ENCODE results near the gene SDK1.
"Not testable (repeated sequence)": the region's sequence is repeated elsewhere in the genome, so short reads cannot be mapped to it uniquely, and the experiment has no call there.

The SDK1 gene

DNA sequence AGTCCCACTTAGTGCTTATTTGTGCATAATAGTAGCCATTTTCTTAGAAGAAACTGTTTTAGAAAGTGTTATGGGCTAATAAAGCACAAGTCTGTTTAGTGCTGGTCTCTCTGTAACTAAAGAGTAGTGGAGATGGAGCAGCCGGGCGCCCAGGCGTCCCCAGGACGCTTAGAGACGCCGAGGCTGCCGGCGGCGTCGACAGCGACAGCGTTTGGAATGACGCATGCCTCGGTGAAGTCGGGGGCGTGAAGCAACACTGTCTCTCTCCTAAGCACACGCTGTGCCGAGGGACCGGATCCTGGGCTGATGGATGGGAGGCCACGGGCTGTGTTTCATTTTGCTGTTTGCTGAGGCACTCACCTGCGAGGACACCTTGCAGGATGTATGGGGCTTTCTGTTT lies 792.4 kb downstream of the SDK1 start:
- DNase-seq = no peak

DNA sequence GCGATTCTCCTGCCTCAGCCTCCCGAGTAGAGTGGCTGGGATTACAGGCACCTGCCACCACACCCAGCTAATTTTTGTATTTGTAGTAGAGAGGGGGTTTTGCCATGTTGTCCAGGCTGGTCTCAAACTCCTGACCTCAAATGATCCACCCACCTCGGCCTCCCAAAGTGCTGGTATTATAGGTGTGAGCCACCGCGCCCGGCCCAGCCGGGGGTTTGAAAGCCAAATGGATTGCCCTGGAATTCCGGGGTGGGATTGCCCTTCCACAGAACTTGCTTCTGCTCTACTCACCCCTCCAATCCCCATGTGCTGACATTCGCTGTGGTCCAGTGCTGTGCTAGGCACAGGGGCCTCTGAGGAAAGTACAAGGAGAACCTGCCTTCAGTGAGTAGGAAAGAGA lies 793.1 kb downstream of the SDK1 start:
- DNase-seq = not testable (repeated sequence)

DNA sequence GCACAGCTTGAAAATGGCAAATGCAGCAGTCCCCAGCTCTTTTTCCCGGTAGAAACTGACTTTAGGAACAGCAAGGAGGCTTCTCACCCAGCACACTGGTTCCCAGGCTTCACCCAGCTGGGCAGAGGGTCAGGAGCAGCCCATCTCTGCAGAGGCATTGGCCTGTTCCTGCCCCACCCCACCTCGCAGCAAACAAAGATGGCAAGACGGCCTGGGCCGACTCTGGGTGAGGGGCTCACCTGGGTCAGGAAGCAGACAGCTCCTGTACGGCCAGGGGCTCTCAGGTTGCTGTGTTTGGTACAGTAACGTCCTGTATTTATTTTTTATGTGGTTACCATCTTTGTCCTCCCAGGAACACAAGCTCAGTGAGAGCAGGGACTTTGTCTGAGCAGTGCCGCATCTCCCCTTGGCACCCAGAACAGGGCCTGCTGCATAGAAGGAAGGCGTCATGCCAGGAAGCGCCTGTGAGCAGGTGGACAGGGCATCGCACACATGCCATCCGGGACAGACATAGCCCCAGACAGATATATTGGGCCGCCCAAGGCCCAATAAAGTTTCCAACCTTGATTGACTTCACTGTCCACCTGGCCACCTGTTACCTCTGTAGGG lies 796.1 kb downstream of the SDK1 start:
- no peak for DNase-seq

DNA sequence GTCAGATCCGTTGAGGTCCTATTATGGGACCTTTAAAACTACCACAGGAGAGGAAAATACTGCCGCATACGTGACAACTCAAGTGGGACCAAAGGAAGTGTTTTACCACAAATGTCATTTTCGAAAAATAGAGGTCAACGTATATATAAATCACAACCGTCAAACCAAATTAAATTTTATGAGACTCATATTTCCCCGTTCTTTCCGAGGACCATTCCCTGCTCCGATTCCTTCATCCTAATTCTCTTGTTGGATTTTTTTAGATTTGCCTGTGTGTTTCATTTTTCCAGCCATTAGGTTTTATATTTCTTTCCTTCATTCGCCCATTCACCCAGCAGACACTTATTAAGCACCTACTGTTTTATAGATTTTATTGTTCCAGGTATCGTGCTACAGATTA lies 797.1 kb downstream of the SDK1 start:
- DNase-seq = no peak

DNA sequence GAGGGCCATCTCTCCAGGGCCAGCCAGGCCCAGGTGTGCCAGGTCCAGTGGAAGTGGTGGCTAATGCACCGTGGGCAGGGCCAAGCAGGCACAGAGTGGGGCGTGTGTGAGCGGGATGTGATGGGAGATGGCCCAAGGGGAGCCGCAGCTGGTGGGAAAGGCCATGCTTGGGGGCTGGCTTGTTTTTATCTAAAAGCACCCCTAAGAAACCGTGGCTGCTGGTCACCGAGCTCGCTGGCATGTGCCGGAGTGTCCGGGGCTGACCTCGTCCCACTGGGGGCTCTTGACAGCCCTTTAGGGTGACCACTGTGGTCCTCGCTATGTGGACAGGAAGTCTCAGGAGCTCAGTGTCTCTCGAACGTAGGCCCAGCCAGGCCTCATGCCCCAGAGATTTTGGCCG lies 798.6 kb downstream of the SDK1 start:
- no peak for DNase-seq

DNA sequence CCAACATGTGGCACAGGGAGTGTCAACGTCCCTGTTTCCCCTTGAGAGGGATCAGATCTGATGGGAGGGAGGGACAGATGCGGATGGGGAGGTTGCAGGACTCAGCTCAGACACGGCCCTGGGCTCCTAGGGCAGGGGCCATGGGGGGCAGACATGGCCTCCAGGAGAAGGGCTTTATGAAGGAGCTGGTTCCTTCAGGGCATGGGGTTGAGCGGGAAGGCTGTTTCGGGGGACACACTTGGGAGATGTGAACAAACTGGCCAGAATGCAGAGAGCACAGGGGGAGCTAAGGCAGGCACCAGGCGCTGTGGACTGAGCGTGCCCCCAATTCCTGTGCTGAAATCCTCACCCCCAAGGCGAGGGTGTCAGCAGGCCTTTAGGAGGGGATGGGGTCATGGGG lies 799.1 kb downstream of the SDK1 start:
- no peak for DNase-seq

DNA sequence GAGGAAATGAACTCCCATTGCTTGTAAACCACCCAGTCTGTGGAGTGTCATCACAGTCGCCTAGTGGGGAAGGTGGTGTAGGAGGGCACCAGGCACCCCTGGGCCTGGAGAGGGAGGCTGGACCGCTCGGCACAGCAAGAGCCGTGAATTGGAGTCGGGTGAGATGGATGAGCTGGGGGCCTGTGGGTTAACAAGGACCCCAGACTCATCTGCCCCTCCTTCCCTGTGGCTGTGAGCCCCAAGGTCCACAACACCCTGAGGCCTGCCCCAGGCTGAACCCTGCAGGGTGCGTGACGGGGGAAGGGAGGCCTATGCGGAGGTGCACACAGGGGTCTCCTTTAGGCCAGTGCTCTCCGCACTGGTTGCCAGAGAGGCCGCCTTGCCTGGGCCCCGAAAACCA lies 799.6 kb downstream of the SDK1 start:
- no peak for DNase-seq

DNA sequence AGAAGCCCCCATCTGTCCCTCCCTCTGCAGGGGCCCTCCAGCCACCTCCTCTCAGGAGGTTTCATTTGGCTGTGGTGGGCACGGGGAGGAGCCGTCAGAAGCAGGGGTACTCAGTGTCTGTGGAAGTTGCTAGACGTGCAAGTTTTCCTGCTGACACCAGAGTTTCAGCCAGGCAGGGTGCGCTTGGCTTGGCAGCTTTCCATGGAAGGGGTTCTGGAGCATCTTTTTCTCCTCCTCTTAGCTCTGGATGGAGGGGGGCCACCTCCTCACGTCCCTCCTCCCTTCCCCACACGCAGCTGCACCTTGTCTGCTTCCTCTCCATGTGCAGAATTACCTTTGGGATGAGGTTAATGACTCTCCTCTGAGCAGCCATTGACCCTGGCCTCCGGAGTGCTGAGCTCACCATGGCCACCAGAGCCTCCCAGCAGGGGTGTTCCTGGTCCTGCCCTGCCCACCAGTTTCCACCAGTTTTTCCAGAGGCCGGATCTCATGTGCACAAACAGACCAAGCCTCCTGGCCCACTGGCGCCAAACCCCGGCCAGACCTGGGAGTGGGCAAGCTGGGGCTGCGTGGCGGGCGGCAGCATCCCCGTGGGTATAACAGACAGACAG lies 801.3 kb downstream of the SDK1 start:
- DNase-seq = no peak

DNA sequence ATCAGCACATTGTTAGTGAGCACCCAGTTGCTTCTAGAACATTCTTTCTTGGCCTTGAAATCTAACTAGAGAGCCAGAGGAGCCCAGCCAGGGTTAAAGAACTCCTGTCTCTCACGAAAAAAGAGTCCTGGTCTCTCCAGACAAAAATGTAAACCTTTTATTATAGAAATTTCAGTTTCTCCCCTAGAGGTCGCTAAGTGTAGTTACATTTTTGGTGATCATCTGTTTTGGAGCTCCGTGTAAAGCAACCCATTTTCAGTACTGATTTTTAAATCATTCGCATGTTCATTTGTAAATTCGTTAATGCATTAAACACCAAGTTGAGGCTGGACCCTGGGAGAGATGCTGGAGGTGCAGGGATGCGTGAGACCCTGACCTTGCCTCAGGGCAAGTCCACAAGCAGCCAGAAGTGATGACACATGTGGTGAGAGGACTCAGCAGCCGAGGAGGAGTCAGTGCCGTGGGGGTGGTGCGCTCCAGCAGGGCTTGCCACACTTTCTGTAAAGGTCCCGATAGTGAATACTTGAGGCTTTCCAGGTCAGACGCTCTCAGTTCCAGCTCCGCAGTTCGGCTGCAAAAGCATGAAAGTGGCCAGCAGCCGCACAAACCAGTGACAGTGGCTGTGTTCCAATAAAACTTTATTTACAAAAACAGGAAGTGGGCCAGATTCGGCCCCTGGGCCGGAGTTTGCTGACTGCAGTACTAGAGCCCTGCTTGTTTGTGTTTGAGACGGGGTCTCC lies 802.5 kb downstream of the SDK1 start:
- DNase-seq = no peak

DNA sequence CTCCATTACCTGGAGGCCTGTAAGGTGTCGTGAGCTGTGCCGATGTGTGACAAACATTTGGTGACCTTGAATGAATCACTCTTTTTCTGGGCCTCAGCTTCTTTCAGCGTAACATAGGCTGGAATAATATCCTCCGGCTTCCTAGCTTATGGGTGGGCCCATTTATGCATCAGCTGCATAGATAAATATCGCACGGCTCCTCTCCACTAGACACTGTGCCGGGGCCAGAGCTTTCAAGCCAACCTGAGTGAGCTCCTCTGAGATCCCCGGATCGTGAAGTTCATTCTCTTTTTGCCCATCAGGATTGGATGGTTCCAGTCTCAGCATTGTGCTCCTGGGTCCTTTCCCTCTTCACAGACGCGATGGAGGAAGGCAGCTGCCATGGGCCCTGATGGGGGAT lies 806.8 kb downstream of the SDK1 start:
- no peak for DNase-seq

DNA sequence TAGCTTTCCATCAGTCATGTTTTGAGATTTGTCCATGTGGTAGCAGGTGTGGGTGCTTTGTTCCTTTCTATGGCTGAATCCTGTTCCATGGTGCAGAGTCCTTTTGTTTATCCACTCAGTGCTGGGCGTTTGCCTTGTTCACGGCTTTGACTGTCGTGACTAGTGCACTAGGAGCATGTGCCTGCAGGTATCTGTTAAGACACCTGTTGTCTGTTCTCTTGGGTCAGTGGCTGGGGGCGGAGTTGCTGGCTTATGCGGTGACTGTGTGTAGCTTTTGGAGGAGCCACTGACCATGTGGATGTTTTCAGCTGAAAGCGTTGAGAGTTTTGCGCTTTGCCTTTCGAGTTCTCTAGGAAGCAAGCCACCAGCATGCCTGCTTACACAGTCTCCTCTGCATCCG lies 807.9 kb downstream of the SDK1 start:
- no peak for DNase-seq

DNA sequence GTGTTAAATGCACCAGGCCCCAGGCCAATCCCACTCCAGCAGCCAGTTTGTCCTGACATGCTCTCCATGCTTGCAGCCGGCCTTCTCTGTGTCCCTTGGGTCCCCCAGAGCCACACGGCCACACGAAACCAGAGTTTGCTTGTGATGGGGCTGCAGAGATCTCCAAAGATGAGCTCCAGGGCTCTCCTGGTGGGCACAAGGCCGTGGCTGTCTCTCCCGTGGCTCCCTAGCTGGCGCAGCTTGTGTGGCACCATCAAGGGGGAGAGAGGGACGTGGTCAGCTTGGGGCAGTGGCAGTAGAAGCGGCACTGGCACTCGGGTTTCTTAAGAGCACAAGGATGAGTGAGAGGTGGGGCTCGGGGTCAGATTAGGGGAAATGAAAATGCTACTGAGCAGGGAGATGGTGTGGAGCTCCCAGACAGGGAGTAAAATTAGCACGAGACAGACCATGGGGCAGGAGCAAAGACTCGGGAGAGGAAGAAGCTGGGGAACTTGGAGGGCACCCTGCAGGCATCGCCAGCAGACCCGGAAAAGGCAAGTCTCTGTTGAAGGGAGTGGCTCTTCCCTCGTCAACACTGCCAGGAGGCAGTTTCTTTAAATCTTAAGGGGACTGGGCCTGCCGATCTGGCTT lies 808.5 kb downstream of the SDK1 start:
- DNase-seq = no peak

DNA sequence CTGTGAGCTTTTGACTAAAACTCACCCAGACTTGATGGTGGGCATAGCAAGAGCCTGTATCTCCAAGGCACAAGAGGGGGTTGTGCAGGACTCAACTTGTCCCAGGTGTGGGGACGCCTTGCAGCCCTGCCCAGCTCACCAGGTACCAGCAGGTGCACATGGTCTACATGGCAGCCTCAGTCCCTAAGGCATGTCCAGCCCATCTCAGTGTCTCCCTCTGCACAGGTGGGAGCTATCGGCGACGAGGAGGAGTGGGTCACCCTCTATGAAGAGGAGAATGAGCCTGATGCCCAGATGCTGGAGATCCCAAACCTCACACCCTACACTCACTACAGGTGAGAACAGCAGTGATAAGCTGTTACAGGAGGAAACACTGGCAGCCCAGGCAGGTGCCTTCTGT lies 809.4 kb downstream of the SDK1 start:
- no peak for DNase-seq

DNA sequence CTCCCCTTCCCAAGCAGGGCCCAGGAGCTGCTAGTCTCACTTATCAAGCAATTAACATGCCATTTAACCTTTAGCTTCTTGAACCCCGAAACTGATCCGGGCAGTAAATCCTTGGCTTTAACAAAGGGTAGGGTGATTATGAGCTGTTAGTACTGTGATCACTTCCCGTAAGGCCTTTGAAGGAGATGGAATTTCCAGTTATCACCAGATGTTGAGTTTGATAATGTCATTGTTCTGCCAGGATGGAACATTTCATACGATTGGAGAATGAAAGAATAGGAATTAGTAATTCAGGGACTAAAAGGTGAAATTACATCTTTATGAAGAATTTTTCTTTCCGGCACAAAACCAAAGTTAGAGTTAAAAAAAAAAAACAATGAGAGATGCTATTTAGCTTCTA lies 810.1 kb downstream of the SDK1 start:
- DNase-seq = no peak

DNA sequence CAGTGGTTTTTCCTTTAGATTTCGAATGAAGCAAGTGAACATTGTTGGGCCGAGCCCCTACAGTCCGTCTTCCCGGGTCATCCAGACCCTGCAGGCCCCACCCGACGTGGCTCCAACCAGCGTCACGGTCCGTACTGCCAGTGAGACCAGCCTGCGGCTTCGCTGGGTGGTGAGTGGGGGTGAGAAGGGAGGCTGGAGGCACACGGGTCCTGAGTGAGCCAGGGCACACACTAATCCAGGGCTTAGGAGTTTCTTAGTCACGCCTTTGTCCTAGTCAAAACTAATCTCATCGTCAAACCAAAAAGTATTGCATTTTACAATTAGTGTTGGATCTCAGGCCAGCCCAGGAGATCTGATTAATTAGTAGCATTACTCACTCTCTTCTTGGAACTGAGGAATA lies 812.2 kb downstream of the SDK1 start:
- no peak for DNase-seq

DNA sequence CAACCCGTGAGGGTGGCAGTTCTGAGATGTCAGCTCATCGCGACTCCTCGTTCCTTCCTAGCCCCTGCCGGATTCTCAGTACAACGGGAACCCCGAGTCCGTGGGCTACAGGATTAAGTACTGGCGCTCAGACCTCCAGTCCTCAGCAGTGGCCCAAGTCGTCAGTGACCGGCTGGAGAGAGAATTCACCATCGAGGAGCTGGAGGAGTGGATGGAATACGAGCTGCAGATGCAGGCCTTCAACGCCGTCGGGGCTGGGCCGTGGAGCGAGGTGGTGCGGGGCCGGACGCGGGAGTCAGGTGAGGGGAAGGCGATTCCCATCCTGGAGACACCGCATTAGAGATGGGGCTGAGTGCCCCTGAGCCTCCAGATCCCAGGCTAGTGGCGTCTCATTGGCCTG lies 812.9 kb downstream of the SDK1 start:
- no peak for DNase-seq

DNA sequence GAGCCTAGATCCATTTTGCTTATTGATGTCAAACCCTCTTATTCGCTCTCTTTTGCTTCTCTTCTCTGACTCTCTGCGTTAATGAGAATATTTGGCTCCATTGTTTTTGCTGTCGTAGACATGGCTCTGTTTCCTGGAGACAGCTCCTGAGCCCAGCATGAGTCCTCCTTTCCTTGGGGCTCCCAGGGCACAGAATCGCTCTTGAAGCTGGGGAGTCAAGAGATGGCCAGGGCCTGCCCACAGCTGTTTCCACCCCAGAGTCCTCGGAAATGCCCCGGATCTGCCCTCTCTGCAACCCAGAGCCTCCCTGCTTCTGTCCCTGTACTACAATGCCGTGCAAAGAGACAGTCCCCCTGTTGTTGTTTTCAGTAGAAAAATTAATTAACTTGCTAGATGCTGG lies 814.4 kb downstream of the SDK1 start:
- no peak for DNase-seq

DNA sequence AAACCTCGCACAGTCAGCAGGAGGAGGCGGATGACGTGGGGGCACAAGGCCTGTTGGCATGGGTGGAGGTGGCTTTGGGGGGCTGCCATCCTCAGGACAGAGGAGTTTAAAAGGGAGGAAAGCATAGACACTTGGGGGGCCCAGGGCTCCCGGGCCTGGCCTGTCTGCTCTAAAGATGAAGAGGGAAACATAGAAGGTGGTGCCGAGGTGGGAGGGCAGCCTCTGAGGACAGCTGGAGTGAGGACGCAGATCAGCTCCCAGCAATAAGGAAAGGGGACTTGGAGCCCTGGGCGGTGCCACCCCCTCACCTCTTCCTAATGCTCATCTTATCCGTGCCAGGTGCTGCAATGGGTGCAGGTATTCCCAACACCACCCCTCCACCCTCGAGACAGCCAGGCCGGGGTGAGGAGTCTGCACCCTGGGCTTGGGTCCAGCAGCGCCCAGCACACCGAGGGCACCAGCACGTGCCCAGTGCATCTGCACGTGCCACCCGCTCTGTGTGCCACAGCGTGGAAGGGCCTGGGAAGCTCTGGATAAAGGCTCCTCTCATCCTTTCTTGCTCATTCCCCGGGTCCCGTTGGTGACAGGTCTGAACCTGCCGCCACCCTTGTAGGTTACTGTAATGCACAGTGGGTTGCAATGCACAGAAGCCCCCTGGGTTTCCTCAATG lies 815.0 kb downstream of the SDK1 start:
- no peak for DNase-seq

DNA sequence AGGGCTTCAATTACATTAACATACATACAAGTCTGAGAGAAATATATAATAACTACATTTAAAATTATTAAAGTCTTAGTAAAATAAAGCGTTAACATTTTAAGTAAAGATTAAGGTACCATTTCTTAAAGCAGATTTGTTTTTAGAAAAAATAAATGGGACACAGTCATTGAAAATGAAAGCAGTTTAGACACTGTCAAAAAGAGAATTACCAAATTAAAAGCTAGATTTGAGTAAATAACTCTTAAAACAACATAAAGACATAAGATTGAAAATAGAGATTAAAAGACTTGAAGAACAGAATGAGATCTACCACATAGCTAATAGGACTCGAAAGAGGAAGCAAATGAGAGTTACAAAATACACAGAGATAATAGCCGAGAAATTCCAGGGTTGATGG lies 818.8 kb downstream of the SDK1 start:
- no peak for DNase-seq

DNA sequence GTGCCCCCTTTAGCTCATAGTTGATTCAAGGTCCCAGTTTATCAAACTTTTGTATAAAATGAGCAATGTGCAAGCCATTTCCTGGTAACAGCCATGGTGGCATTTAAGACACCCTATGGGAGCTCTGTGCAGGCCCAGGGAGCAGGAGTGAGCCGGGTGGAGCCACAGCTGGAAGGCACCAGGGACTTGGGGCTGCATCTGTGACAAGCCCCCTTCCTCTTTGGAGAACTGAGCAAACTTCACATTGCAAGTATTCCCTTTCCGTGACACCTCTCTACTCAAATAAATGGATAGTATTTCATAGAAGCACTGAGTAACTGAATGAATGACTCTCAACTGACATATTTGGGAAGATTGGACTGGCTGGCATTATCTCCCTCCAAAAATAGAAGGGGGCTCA lies 822.3 kb downstream of the SDK1 start:
- DNase-seq = no peak

DNA sequence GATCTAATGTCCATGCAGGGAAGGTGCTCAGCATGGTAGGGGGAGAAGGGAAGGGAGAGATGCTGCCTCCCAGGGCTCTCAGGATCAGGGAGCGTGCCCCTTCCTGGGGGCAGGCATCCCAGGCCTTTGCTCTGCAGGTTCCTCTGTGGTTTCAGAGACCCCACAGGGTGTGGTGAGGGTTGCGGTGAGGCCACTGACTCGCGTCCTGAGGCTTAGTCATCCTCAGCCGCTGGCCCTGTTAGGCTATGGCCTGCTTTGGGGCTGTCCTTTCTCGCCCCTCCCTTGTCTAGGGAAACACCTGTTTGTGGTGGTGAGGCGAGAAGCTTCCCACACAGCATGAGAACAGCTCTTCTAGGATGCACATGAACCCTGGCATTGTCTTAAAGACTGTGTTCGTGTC lies 822.8 kb downstream of the SDK1 start:
- no peak for DNase-seq

DNA sequence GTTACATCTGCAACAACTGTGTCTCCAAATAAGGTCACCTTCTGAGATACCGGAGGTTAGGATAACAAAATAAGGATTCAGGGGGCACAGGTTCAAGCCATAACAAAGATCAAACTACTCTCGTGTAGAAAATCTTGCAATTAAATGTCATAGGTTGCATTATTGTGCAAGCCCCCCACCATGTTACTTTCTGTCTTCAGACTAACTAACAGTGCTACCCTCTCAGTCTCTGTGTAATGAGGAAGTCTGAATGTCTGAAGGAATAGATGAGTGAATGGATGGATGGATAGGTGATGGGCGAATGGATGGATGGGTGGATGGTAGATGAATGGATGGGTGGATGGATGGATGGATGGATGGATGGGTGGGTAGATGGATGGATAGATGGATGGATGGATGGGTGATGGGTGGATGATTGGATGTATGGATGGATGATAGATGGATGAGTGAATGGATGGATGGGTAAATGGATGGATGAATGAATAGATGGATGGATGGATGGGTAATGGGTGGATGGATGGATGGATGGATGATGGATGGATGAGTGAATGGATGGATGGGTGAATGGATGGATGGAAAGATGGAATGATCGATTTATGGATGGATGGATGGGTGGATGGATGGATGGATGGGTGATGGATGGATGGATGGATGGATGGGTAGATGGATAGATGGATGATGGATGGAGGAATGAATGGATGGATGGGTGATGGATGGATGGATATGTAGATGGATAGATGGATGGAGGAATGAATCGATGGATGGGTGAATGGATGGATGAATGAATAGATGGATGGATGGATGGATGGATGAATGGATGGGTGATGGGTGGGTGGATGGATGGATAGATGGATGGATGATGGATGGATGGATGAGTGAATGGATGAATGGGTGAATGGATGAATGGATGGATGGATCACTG lies 823.8 kb downstream of the SDK1 start:
- DNase-seq = no peak

All from NCI-H2227 treated with DMSO at 0.1 percent for 48 hours (cell line).